DOHH2 (cell line): ENCODE results near the gene GPRC5D.

ENCODE experiments used
- CTCF ChIP-seq: fragments of 200-600 bp; sonication (generic); IDR thresholded peaks from one replicate; pipeline ENCODE4 v1.5.1; 2014; ENCODE audit warnings: antibody characterized with exemption, mild to moderate bottlenecking, low read depth, low read length; ENCODE audit not compliant: poor library complexity, severe bottlenecking
- EZH2phosphoT487 ChIP-seq: fragments of 200-600 bp; sonication (generic); IDR thresholded peaks from 2 replicates; pipeline ENCODE4 v1.6.1; 2017; ENCODE audit warnings: borderline replicate concordance, mild to moderate bottlenecking, antibody characterized with exemption, low read length, moderate library complexity, mixed read lengths

- TF ChIP-seq CTCF = no peak
- no peak for TF ChIP-seq EZH2phosphoT487
Measured at GRCh38 chr12:12984149-12984548, 32.2 kb upstream of the GPRC5D start.
